GM19463 (cell line): ENCODE measurements around the gene OSBPL9.

Experiments used
- ATAC-seq: cut with Tn5 transposase; IDR thresholded peaks from one replicate; pipeline ENCODE4 v1.9.1; 2021; ENCODE audit warnings: mild to moderate bottlenecking, moderate library complexity; ENCODE audit not compliant: unreplicated experiment

Gene OSBPL9

DNA sequence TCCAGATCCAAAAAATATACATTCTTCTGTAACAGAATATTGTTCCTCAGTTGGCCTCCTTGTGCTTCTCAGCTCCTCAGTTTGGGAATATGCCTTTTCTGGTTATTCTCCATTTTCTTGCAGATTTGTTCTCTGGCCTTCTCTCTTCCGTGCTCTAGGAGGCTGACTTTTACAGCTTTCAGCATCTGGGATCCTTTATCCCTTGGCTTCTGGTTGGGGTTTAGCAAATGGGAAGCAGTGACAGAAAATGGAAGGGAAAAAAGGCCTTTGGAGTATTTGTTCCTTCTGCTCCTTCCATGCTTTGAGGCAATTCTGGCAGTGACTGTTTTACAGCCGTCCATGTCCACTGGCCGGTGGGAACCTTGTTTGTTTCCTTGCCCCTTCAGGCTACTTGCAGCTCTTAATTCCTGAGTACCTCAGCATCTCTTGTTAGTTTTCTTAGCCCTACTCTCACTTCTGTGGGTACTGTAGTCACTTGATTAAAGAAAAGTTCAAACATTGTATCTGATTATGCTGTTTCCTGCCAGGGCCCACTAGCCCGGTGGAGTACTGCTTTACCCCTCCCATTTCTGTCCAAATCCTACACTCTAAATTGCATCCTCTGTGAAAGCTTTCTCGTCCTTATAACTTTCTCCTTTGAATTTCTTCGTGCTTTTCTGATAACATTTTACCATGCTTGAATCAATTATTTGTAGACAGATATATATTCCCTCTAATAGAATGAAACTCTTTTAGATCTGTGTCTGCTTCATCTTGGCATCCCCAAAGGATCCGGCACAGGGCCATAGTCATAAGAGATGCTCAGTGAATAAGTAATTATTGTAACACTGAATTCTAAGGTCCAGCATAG is 118.2 kb downstream of the OSBPL9 start:
- no peak for ATAC-seq

DNA sequence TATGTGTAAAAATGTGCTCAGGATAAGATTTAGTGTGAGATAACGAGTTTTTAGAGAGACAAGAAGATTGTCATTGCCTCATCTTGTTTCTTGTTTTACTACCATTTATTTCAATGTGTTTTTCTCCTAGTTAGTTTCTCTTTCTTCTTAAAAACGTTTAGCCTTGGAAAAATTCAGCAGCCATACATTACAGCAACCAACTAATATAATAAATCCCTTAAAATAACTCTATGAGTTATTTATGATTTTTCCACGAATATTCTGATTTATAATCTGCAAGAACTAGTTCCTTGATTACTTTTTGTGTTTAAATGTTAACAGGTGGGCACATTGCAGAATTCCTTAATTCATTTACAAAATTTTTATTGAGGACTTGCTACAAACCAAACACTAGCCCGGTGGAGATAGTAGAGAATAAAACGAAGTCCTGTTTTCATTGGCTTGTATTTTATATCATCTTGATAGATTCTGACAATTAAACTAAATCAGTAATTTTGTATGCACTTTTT is 118.9 kb downstream of the OSBPL9 start:
- no peak for ATAC-seq

DNA sequence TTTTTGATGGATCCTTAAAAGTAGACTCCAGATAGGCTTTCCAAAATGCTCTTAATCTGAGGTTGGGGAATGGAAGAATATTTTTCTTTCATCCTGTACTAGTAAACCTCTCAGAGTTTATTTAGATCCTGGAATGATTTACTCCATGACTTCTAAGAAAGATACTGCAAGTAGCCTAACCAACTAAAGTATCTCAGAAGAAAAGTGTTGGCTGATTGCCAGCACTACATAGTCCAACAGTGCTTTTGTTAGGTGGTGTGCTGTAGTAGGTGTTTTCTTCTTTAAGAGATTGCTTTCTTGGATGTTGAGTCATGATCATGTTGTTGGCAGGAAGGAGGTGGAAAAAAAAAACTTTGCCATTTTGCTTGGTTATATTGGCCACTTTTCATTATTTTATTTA is 119.8 kb downstream of the OSBPL9 start:
- ATAC-seq = no peak

DNA sequence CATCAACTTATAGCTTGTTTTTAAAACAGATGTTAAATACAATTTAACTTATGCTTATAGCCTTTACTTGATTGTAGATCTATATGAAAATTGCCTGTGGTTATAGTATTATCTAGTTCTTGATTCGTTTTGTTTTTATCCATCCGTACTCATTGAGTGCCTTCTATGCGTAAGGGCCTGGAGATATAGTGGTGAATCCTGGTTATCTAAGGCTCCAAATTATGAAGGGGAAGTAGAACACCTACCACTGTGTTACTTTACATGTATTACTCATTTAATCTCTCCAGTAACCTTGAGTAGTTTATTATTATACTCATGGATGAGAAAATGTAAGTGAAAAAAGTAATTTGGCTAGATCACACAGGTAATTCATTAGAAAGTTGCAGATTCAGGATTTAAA is 121.8 kb downstream of the OSBPL9 start:
- no peak for ATAC-seq

DNA sequence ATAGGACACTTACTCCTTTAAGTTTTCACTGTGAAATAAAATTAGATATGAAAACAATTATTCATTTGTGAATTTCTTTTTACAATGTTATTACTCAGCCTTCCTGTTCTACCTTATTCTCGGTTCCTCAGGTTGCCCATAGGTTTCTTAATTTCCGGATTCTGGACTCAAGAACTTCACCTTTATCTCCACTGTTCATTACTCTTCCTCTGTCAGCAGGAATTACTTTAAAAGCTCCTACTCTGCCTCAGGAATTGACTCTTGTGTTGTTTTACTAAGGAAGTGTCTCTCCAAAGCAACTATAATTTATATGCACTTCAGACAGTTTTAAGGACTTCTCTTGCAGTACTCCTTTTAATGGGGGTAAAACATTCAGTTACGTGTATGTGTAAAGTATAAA is 123.8 kb downstream of the OSBPL9 start:
- ATAC-seq = no peak

DNA sequence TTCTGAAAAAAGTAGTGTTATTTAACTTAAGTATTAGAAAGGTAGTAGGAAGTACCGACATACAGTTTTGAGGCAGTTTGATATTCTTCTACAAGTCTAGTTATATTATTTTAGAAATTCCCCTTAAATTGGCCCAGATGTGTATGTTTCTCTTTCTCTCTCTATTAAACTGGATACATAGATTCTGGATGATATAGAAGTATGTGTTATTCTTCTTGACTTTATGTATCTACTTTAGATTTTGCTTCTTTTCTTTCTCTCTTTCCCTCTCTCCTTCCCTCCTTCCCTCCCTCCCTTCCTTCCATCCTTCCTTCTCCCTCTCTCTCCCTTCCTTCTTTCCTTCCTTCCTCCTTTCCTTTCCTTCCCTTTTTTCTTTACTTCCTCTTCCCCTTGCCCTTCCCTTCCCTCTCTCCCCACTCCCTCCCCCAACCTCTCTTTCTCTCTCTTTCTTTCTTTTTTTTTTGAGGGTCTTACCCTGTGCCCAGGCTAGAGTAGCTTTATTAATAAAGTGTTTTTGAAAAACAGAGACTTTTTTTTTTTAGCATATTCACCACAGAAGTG is 124.3 kb downstream of the OSBPL9 start:
- no peak for ATAC-seq

DNA sequence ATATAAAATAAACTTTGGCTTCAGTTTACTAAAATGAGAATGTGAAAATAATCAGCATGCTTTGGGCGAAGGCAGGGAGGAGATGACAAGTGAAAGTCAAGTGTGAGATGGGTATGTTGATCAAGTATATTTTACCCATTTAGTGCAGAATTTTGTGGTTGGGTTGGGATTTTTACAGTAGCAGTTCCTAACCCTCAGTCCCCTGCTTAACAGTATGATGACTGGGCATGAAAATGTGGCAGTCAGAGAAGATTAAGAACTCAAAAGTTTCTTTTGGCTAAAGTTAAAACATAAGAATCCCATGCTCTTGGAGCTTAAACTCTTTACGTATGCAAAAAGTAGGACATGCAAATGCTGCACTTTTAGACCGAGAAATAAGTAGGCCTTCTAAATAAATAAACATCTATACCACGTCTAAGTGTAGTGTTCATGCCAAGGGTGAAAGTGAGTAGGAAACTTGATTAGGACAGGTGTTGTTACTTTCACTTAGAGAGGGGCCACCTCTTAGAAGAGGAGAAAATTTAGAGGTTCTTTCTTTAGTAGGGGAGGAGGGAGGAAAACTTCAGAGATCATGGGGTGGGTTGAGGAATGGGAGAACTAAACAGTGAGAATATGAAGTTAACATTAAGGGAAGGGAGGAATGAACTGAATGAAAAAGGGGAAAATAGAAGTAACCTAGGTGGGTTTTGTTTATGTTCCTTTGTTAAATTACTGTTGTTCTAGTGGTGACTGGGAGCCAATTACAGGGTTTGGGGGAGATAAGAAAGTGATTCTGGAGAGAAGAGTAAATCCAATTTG is 127.8 kb downstream of the OSBPL9 start:
- ATAC-seq = no peak

DNA sequence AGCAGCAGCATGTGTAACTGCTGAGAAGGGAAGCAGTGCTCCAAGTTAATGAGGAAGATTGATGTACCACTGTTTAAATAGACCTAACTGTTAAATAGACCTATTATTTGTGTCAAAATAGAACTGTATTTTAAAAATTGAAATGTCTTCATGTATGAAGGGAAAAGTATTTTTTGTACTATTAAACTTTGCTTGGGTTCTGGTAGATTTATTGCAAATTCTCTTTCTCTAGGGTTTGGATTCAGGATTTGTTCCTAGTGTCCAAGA is 128.3 kb downstream of the OSBPL9 start:
- no peak for ATAC-seq

DNA sequence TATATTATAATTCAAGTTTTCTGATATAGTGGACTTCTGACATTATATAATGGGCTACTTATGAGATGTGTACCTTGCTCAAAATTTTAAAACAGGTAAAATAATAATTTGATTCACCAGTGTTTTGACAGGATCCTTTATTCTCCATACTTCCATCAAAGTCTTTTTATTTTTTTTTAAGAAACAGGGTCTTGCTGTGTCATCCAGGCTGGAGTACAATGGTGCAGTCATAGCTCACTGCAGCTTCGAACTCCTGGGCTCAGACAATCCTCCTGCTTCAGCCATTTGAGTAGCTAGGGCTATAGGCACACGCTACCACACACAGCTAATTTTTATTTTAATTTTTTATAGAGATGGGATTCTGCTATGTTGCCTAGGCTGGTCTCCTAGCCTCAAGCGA is 132.3 kb downstream of the OSBPL9 start:
- ATAC-seq = no peak

DNA sequence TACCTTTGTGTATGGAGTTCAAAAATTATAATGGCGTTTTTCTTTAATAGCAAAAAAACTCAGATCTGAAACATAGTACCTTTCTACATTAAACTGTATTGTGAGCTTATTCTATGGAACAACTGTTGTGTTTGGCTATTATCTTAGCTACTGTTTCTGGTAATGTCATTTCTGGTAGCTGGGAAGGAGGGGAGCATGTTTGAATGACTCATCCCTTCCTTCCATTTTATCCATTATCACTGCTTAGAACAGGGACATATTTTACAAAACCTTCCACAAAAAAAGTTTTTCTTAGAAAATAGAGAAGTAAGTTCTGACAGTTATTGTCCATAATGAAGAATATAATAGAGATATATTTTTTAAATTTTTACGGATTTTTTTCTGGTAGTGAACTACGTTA is 133.3 kb downstream of the OSBPL9 start:
- ATAC-seq = no peak

DNA sequence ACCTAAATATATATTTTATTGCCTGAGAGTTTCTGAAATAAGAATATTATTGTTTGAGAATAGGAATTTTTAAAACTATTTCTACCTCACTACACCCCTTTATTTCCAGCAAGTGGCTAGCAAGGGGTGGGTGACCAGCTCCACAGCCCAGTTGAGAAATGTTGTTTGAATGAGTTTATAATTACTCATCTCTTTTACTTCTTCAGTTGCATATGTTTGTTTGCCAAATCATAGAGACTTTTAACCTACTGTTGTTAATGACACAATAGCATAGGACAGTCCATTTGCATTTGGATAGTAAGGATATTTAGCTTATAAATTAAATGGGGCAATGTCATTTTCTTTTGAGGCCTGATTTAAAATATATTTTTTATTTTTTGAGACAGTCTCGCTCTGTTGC is 133.8 kb downstream of the OSBPL9 start:
- no peak for ATAC-seq

DNA sequence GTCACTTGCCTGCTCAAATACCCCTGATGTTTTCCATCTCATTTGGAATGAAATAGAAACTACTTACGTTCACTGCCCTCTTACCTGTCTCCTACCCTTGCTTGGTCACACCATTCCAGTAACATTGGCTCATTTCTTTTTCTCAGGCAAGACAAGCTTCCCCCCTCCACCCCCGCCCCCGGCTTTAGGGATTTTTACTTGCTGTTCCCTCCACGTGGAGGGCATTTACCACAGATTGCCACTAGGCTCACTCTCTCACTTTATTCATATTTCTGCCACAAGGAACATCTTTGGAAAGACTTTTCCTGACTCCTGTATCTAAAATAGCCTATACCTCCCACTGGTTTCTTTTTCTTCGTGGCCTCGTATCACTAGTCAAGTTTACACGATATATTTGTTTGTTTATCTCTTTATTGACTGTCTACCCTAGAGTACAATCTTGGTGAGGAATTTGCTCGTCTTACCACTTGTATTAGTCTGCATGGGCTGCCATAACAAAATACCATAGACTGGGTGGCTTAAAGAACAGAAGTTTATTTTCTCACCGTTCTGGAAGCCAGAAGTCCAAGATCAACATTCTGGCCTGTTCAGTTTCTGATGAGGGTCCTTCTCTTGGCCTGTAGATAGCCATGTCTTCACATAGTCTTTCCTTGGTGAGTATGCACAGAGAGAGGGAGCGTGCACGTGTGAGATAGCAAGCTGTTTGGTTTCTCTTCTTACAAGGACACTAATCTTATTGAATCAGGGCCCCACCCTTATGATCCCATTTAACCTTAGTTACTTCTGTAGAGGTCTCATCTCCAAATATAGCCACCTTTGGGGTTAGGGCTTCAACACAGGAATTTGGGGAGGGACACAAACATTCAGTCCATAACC is 135.4 kb downstream of the OSBPL9 start:
- ATAC-seq = no peak

DNA sequence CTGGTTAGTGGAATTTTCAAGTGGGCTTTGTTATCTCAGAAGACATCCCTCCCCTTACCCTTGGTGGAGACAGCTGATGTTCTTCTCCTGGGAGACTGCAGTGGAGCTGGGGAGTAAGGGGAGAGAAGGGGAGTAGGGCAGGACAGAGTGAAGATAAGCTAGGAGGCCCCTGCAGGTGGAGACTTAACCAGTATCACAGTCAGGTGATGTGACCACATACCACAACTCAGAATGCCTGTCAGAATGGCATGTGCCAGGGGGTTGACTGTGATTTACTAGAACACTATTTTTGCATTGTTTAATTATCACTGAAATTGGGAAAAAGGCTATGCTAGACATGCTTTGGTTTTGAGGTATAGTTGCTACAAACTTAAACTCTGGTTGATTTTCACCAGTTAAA is 137.1 kb downstream of the OSBPL9 start:
- ATAC-seq = no peak

DNA sequence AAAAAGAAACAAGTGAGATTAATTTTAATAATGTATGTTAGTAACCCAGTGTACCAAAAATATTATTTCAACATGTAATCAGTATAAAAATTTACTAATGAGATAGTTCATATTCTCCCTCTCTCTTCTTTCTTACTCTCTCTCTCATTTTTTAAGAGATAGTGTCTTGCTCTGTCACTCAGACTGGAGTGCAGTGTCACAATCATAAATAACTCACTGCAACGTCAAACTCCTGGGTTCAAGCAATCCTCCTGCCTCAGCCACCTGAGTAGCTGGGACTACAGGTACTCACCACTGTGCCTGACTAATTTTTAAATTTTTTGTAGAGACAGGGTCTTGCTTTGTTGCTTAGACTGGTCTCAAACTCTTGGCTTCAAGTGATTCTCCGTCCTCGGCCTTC is 137.8 kb downstream of the OSBPL9 start:
- no peak for ATAC-seq

DNA sequence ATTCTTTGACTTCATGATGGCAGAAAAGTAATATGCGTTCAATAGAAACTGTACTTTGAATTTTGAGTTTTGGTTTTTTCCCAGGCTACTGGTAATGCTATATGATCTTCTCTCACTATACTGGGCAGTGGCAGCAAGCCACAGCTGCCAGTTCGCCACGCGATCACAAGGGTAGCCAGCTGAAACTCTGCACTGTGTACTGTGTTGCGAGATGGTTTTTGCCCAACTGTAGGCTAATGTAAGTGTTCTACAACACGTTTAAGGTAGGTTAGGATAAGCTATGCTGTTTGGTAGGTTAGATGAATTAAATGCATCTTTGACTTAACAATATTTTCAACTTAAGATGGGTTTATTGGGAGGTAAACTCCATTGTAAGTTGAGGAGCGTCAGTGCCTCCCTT is 138.5 kb downstream of the OSBPL9 start:
- no peak for ATAC-seq

DNA sequence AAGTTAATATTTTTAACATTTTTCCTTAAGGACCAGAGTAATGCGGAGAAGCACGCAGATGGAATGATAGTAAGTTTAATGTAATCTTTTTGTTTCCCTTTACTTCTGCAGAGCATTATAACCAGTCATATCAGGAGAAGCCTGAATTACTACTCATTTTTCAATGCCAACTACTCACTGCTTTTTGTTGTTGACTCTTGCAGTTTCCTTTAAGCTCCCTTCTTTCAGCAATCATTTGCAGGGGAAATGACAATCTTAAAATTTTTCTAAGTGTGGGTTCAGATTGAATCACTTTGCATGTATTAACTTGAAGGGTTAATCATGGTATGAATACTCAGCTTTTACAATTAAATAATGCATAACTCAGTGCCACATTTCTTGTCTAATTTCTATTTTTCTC is 139.4 kb downstream of the OSBPL9 start:
- no peak for ATAC-seq

DNA sequence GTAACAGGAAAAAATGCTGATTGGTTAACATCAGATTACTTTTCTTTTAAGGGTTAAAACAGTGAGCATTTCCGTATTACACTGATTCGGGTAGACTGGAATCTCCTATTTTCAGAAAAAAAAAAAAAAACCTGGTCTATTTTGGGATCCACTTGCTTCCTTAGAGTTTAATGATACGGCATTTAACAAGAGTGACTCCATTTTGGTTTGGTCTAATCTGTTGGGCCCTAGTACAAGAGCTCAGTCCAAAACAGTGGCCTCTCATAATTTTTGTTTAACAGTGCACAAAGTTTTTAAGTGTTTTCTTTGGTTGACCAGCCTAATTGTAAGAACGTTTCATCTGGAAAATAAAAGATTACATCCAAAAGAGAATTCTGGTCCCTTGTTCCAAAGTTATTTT is 141.4 kb downstream of the OSBPL9 start:
- ATAC-seq = no peak

DNA sequence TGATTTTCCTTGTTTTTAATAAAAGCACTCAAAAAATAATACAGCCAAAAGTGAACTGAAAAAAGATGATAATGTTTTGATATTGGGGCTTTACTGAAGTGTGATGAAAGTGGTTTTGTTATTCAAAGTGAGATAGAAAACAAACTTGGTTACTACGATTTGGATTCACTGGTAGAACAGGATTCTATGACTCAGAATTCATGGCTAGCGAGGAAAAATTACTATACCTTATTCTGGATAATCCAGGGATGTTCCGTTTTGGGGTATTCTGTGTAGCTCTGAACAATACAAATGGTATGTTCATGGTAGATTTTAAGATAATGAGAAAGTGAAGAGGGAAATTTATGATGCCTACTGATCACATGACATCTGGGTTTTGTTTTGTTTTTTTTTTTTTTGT is 144.0 kb downstream of the OSBPL9 start:
- no peak for ATAC-seq

DNA sequence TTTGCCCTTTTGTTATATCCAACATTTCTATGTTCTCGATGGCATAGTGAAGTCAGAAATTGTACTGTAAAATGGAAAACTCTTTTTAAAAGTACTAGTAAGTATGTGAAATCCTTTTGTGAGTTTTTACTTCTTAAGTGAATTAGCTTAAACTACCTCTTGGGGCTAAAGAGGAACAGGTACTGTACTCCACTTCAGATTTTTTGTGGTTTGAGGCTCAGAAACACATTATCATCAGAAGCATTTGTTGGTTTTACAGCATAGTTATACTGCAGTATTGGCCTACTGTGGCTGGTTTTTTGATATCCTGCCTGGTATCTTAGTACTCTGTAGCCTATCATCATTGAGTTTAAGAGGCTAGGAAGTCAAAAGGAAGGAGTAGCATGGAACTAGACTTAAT is 144.5 kb downstream of the OSBPL9 start:
- no peak for ATAC-seq

DNA sequence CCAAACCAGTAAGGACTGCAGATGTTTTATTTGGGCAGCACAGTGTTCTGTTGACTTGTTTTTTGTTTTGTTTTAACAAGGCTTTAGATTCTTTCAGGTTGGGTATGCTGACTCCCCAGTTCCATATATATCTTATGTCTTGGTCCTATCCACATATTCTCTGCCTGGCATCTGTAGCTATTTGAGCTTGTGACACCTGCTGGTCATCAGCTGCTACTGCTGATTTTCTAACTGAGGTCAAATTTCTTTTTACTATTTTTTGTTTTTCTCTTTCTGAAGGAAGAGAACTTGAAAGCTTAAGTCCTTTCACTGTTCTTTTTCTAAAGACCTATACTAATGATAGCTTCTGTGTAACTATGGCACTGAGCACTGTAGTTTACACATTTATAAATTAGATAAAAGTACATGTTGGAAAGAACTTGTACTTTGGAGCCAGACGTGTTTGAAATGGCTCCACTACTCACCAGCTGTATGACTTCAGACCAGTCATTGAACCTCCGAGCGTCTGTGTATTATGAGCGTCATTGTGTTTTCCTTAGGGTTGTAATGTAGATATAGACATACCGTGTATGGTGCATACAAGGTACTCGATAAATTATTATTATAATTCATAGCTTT is 152.2 kb downstream of the OSBPL9 start:
- ATAC-seq = no peak

DNA sequence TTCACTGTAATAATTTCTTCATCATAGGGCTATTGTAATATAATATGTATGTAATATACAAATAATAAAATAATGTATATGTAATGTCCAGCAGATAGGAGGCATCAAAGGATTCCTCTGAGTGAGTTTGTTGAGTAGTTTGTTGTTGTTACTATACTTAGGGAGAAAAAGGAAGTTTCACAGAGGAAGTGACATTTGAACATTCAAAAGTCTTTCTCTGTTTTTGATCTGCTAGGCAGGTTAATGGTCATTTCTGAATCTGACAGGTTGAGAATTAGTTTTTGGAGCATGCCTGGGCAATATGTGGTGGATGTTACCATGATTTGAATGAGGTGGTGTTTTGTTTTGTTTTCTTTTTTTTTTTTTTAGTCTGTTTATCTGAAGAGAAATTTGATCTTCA is 159.5 kb downstream of the OSBPL9 start:
- no peak for ATAC-seq
